Measurements from ENCODE around the gene GCLM.

DNA sequence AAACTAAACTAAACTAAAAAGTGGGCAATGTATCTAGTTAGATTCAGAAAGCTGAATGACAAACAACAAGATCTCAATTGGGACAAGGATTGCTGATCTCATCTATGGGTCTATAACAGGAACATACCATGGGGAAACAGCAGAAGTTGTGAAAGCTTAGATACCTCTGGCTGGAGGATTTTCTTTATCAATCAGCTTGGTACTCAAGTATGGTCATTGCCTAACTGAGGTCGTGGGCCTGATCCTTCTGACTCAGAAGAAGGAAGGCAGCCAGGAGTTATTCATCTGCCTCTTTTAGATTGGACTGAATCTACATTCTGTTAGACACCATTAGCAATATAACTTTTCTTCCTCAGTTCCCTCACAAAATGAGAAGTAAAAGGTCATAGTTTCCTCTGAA lies 69.9 kb downstream of the GCLM start:
- TF ChIP-seq, protein P1, sequence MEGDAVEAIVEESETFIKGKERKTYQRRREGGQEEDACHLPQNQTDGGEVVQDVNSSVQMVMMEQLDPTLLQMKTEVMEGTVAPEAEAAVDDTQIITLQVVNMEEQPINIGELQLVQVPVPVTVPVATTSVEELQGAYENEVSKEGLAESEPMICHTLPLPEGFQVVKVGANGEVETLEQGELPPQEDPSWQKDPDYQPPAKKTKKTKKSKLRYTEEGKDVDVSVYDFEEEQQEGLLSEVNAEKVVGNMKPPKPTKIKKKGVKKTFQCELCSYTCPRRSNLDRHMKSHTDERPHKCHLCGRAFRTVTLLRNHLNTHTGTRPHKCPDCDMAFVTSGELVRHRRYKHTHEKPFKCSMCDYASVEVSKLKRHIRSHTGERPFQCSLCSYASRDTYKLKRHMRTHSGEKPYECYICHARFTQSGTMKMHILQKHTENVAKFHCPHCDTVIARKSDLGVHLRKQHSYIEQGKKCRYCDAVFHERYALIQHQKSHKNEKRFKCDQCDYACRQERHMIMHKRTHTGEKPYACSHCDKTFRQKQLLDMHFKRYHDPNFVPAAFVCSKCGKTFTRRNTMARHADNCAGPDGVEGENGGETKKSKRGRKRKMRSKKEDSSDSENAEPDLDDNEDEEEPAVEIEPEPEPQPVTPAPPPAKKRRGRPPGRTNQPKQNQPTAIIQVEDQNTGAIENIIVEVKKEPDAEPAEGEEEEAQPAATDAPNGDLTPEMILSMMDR (IDR thresholded peaks at IDR 0.05; ENCODE audit: low read depth, low read length) = no peak
- TF ChIP-seq MYC (IDR thresholded peaks at IDR 0.05; ENCODE audit: low read depth, low read length) = no peak
- TF ChIP-seq POLR2A (IDR thresholded peaks at IDR 0.05; ENCODE audit: extremely low read depth, insufficient read length) = no peak

Measured in NB4 (cell line).